Body of pancreas (tissue), 4 donors: ENCODE data around the gene ACTL8.

Experiments used
- CTCF ChIP-seq, 7 experiments: fragments of 450-650 bp in 4 of 7; fragments of 200-600 bp in 3 of 7; sonication (generic) in 3 of 7; IDR thresholded peaks; one replicate each; pipeline ENCODE4 v1.5.1; 2016 to 2019; ENCODE audit warnings: antibody characterized with exemption in 7 of 7
- POLR2A ChIP-seq, 3 donors: fragments of 450-650 bp; IDR thresholded peaks; one replicate each; pipeline ENCODE4 v1.6.1; 2016; ENCODE audit warnings: antibody characterized with exemption in 3 of 3, mild to moderate bottlenecking in 2 of 3

- no peak for TF ChIP-seq CTCF (IDR thresholded peaks at IDR 0.05)
- no peak for TF ChIP-seq POLR2A (IDR thresholded peaks at IDR 0.05)
Measured at GRCh38 chr1:17746920-17747319, 8.2 kb upstream of the ACTL8 start.
